HCT116 (cell line): ENCODE results near the gene PNMA8C. TPM values are rescaled to one million over a fixed set of nuclear protein-coding genes. Genes with fewer than 3 reads are reported as not detected.

Source experiments
- ATAC-seq: fragments of 200-7000 bp; cut with Tn5 transposase; 2 replicates; pipeline ENCODE4 v1.9.1; 2020; ENCODE audit warnings: mild to moderate bottlenecking, moderate library complexity
- BruUV-seq: library from RNA; stranded (reverse); fragments of 400-500 nt; replicated peaks from 2 replicates; lab custom pipeline; 2021; lab: Mats Ljungman, UMichigan
- CTCF ChIA-PET: fragments of 300-600 bp; sonication (Branson Sonifier 250); formaldehyde crosslinking; loops from one replicate; lab custom pipeline; 2021; ENCODE audit warnings: antibody characterized with exemption; lab: Charles Lee
- POLR2A ChIA-PET: fragments of 300-600, 350-600 bp; sonication (Branson Sonifier 250); formaldehyde crosslinking; loops from one replicate; lab custom pipeline; 2021; ENCODE audit warnings: antibody characterized with exemption; lab: Charles Lee
- RAD21 ChIA-PET, 2 experiments: fragments of 300-600 bp; sonication (Branson Sonifier 250); formaldehyde crosslinking; loops; one replicate each; lab custom pipeline; 2023; ENCODE audit warnings: low total read pairs in 2 of 2; ENCODE audit not compliant: uncharacterized antibody in 2 of 2, unreplicated experiment in 2 of 2, low non-redundant PET in 1 of 2; lab: Charles Lee
- DNase-seq: peaks from one replicate; pipeline ENCODE4 v3.0.0-alpha.2; 2010; ENCODE audit warnings: low read depth, low spot score
- H2AFZ ChIP-seq: fragments of 200-600 bp; shearing (Covaris generic), sonication (generic); 2 replicates; pipeline ENCODE4 v1.6.1; 2017; ENCODE audit warnings: low read depth, mixed run types, mixed read lengths, antibody characterized with exemption, low read length; ENCODE audit not compliant: poor library complexity, severe bottlenecking
- H3K27ac ChIP-seq: 2 replicates; pipeline ENCODE4 v1.5.1; 2012; ENCODE audit warnings: low read depth, low read length
- H3K27me3 ChIP-seq: fragments of 200-600 bp; sonication (generic); 2 replicates; pipeline ENCODE4 v1.6.1; 2016; ENCODE audit warnings: mixed run types, low read length, mixed read lengths; ENCODE audit not compliant: insufficient read depth
- H3K36me3 ChIP-seq, 2 experiments: fragments of 200-500 bp in 1 of 2; fragments of 200-600 bp in 1 of 2; sonication (Bioruptor generic) in 1 of 2; sonication (generic) in 1 of 2; 2 replicates each; pipeline versions ENCODE4 v1.5.1 to v1.6.1; 2014 to 2016; ENCODE audit warnings: low read length in 2 of 2, inconsistent platforms in 1 of 2, mixed read lengths in 1 of 2, mixed run types in 1 of 2; ENCODE audit not compliant: insufficient read depth in 2 of 2, control insufficient read depth in 1 of 2
- H3K4me1 ChIP-seq, 2 experiments: fragments of 200-600 bp in 1 of 2; sonication (generic) in 1 of 2; 2 replicates each; pipeline versions ENCODE4 v1.5.1 to v1.6.1; 2012 to 2017; ENCODE audit warnings: low read length in 2 of 2, inconsistent platforms in 1 of 2, mild to moderate bottlenecking in 1 of 2, mixed read lengths in 1 of 2, mixed run types in 1 of 2, moderate library complexity in 1 of 2; ENCODE audit not compliant: insufficient read depth in 2 of 2, control insufficient read depth in 1 of 2
- H3K4me2 ChIP-seq: fragments of 200-600 bp; sonication (generic); 2 replicates; pipeline ENCODE4 v1.6.1; 2017; ENCODE audit warnings: mixed run types, low read length, mixed read lengths
- H3K4me3 ChIP-seq, 2 experiments: fragments of 200-600 bp in 1 of 2; sonication (generic) in 1 of 2; replicated peaks in 1 of 2; 2 replicates each; pipeline ENCODE4 v1.5.1; 2011 to 2016; ENCODE audit warnings: low read length in 2 of 2, control low read depth in 1 of 2, low read depth in 1 of 2, mild to moderate bottlenecking in 1 of 2, mixed read lengths in 1 of 2, mixed run types in 1 of 2
- H3K79me2 ChIP-seq: fragments of 200-600 bp; sonication (generic); 2 replicates; pipeline ENCODE4 v1.6.1; 2017; ENCODE audit warnings: mild to moderate bottlenecking, mixed run types, low read length, moderate library complexity, mixed read lengths; ENCODE audit not compliant: insufficient read depth
- H3K9ac ChIP-seq: fragments of 200-600 bp; sonication (generic); 2 replicates; pipeline ENCODE4 v1.6.1; 2016; ENCODE audit warnings: low read length, mixed read lengths
- H3K9me2 ChIP-seq: fragments of 200-600 bp; sonication (generic), shearing (Covaris generic); 2 replicates; pipeline ENCODE4 v1.6.1; 2017; ENCODE audit warnings: mixed run types, mild to moderate bottlenecking, moderate library complexity; ENCODE audit not compliant: insufficient read depth
- H3K9me3 ChIP-seq, 2 experiments: fragments of 200-500 bp in 1 of 2; fragments of 200-600 bp in 1 of 2; sonication (Bioruptor generic) in 1 of 2; sonication (generic) in 1 of 2; 2 replicates each; pipeline ENCODE4 v1.6.1; 2014 to 2017; ENCODE audit warnings: low read length in 2 of 2, mixed read lengths in 2 of 2, inconsistent platforms in 1 of 2, low read depth in 1 of 2, mild to moderate bottlenecking in 1 of 2, mixed run types in 1 of 2, moderate library complexity in 1 of 2; ENCODE audit not compliant: control insufficient read depth in 1 of 2, insufficient read depth in 1 of 2
- H4K20me1 ChIP-seq: fragments of 200-600 bp; sonication (generic), shearing (Covaris generic); 2 replicates; pipeline ENCODE4 v1.6.1; 2017; ENCODE audit warnings: mixed run types, mild to moderate bottlenecking, moderate library complexity; ENCODE audit not compliant: insufficient read depth
- EGR1 ChIP-seq: IDR thresholded peaks from 2 replicates; pipeline ENCODE4 v1.6.1; 2012; ENCODE audit warnings: low read depth
- ELF1 ChIP-seq: IDR thresholded peaks from 2 replicates; pipeline ENCODE4 v1.6.1; 2012; ENCODE audit warnings: low read depth, borderline replicate concordance
- JUND ChIP-seq: IDR thresholded peaks from 2 replicates; pipeline ENCODE4 v1.6.1; 2012
- POLR2A ChIP-seq: IDR thresholded peaks from 2 replicates; pipeline ENCODE4 v1.7.0; 2011; ENCODE audit warnings: borderline replicate concordance; ENCODE audit not compliant: insufficient read depth, insufficient read length; ENCODE audit errors: extremely low read depth
- intact Hi-C: fragments of 100-400 bp; cut with micrococcal nuclease; formaldehyde crosslinking; loops from 2 replicates; pipeline ENCODE4 v1.10.0; 2022
- total RNA-seq: library from RNA; stranded (reverse); gene quantifications from one replicate; pipeline ENCODE4 v1.2.1, GENCODE V29; 2021; ENCODE audit not compliant: unreplicated experiment

Gene PNMA8C
- total RNA-seq, 1 experiment from 2014 or later: not detected

GRCh38 chr19:46428239-46429135 is at the start of gene PNMA8C (continued):
- TF ChIP-seq ELF1 (no peak), JUND (no peak)

- CTCF ChIA-PET: no interaction called here
Observed at GRCh38 chr19:46475986-46476385, 47.2 kb upstream of the PNMA8C start.

GRCh38 chr19:46474211-46474610 is 45.5 kb upstream of the PNMA8C start:
- H3K4me2 ChIP-seq: no peak overlapping the region
- ChIA-PET POLR2A (no interaction called here), CTCF (no interaction called here), RAD21 (interaction anchor here in 1 of 2 experiments (0.5 kb wide), 1 partner anchor 194 kb away, joined by 3 read pairs; no protein-coding TSS in a partner anchor)
- no peaks in the 10 kb centered on the region for H3K9me3 ChIP-seq
- no peak for TF ChIP-seq EGR1
- no peak overlapping the region for H3K4me3 ChIP-seq
- no peaks in the 10 kb centered on the region for H4K20me1 ChIP-seq
- H3K27ac ChIP-seq: no peak overlapping the region
- intact Hi-C loops: no loop called here
- H3K9me2 ChIP-seq: no peaks in the 10 kb centered on the region
- no peak overlapping the region for H2AFZ ChIP-seq
- H3K9ac ChIP-seq: no peak overlapping the region
- no peaks in the 10 kb centered on the region for H3K4me1 ChIP-seq
- DNase-seq: no peak
- BruUV-seq: no TSS peak
- H3K36me3 ChIP-seq: no peaks in the 10 kb centered on the region
- no peaks in the 10 kb centered on the region for H3K79me2 ChIP-seq
- no peaks in the 10 kb centered on the region for H3K27me3 ChIP-seq
- no peak for ATAC-seq

More at GRCh38 chr19:46475986-46476385, 47.2 kb upstream of the PNMA8C start:
- Histone ChIP-seq H3K9ac (no peak overlapping the region), H3K4me1 (no peaks in the 10 kb centered on the region), H3K27me3 (no peaks in the 10 kb centered on the region), H3K79me2 (no peaks in the 10 kb centered on the region), H3K4me2 (no peak overlapping the region), H3K36me3 (no peaks in the 10 kb centered on the region), H3K4me3 (no peak overlapping the region)
- POLR2A ChIA-PET: no interaction called here
- intact Hi-C loops: no loop called here
- no peak for TF ChIP-seq POLR2A
- TF ChIP-seq, all 23 proteins: peak for 0
- DNase-seq (no peak), ATAC-seq (no peak)
- no peaks in the 10 kb centered on the region for H3K9me2 ChIP-seq
- RAD21 ChIA-PET: no interaction called here
- H3K27ac ChIP-seq: no peak overlapping the region
- H2AFZ ChIP-seq: no peak overlapping the region
- H4K20me1 ChIP-seq: no peaks in the 10 kb centered on the region
- no TSS peak for BruUV-seq
- H3K9me3 ChIP-seq: no peaks in the 10 kb centered on the region
